Measurements from ENCODE around the gene ARMC6.
"Not testable (repeated sequence)": the region's sequence is repeated elsewhere in the genome, so short reads cannot be mapped to it uniquely, and the experiment has no call there.

Gene ARMC6

DNA sequence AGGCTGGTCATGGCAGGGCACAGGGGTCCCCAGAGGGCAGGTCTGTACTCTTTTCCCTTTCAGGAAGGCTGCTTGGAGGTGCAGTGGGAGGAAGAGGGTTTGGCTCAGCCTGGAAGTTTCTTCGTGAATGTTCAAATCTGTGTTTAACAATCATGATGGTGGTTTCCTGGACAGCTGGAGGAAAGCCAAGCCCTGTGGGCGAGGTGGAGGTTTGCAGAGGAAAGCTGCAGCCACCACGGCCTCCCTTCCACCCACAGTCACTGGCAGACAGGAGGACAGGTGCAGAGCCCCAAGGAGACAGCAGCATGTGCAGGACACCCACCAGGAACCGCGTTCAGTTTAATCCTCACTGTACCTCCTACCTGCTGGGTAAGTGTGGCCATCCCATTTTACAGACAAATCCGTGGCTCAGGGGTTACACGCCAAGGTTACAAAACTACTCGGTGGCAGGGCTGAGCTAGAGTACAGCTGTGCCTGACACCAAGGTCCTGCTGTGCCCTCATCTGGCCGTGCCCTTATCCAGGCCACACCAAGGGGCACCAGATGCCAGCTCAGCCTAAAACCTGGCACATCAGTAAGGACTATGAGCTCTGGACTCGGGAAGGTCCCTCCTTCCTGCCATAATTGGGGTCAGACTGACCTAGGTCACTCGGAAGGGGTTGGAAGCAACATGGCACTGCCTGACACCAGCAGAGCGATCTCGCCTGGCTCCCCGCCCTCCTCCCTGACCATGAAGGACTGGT lies 34.2 kb upstream of the ARMC6 start:
- DNase-seq (ENCODE audit: insufficient read length, low spot score) = no peak
- no peak for FAIRE-seq
- TF ChIP-seq POLR2A (IDR thresholded peaks at IDR 0.05; ENCODE audit: low read depth, low read length) = no peak

DNA sequence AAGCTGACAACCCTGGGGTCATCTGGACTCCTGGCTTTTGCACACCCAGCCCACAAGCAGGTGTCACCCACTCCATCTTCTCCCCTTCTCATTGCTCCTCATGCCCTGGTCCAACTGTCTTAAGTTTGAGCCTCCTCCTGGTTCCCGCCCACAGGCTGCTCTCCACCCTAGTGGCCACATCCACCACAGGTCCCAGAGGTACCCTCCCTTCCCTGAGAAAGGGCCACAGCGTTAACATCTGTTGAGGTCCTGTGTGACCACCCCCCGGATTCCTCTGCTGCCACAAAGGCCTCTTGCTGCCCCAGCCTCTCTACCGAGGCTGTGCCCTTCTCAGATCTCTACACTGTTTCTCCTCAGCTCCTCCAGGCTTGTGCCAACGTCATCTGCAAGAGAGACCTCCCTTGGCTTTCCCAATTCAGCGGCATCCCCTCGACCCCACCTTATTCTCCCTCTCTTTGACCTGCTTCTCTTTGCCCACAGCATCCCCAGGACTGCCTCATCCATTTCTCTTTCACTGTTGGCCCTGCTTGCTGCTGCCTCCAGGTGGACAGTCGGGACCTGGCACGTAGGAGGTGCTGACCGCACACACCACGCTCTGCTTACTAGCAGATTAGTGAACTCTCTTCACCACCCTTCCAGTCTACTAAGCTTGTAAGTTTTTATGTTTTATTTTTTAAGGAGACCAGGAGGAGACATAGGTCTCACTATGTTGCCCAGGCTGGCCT lies 33.3 kb upstream of the ARMC6 start:
- FAIRE-seq (no peak), DNase-seq (ENCODE audit: insufficient read length, low spot score) (no peak)
- no peak for TF ChIP-seq POLR2A (IDR thresholded peaks at IDR 0.05; ENCODE audit: low read depth, low read length)

DNA sequence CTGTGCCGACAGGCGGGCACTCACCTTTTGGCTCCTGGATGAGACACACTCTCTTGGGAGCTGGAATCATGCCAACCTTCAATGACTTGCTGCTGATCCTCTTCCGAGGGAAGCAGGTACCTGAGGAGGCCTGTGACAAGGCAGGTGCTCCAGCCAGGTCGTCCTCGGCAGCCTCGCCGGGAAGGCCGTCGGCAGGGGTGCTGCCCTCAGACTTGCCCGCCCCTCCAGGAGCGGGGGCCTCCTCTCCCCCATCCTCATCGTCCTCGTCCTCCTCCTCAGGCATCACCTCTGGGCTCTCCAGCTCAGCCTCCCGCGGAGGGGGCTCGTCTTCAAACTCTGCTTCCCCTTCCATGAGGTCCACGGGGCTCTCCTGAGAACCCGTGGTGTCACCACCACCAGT lies 29.3 kb upstream of the ARMC6 start:
- no peak for TF ChIP-seq POLR2A (IDR thresholded peaks at IDR 0.05; ENCODE audit: low read depth, low read length)
- DNase-seq (ENCODE audit: insufficient read length, low spot score) (no peak), FAIRE-seq (no peak)

- FAIRE-seq (no peak), DNase-seq (ENCODE audit: insufficient read length, low spot score) (no peak)
- no peak for TF ChIP-seq POLR2A (IDR thresholded peaks at IDR 0.05; ENCODE audit: low read depth, low read length)
Measured at GRCh38 chr19:19006213-19006612, 27.2 kb upstream of the ARMC6 start.

GRCh38 chr19:19009951-19010350 lies 23.5 kb upstream of the ARMC6 start:
- FAIRE-seq (no peak), DNase-seq (ENCODE audit: insufficient read length, low spot score) (no peak)
- TF ChIP-seq POLR2A (IDR thresholded peaks at IDR 0.05; ENCODE audit: low read depth, low read length) = no peak

GRCh38 chr19:19010551-19010950 lies 22.9 kb upstream of the ARMC6 start:
- FAIRE-seq (no peak), DNase-seq (ENCODE audit: insufficient read length, low spot score) (no peak)
- no peak for TF ChIP-seq POLR2A (IDR thresholded peaks at IDR 0.05; ENCODE audit: low read depth, low read length)

GRCh38 chr19:19021115-19021514 lies 12.3 kb upstream of the ARMC6 start:
- DNase-seq (ENCODE audit: insufficient read length, low spot score) (peak; percentile 26), FAIRE-seq (no peak)
- TF ChIP-seq POLR2A (IDR thresholded peaks at IDR 0.05; ENCODE audit: low read depth, low read length) = no peak

DNA sequence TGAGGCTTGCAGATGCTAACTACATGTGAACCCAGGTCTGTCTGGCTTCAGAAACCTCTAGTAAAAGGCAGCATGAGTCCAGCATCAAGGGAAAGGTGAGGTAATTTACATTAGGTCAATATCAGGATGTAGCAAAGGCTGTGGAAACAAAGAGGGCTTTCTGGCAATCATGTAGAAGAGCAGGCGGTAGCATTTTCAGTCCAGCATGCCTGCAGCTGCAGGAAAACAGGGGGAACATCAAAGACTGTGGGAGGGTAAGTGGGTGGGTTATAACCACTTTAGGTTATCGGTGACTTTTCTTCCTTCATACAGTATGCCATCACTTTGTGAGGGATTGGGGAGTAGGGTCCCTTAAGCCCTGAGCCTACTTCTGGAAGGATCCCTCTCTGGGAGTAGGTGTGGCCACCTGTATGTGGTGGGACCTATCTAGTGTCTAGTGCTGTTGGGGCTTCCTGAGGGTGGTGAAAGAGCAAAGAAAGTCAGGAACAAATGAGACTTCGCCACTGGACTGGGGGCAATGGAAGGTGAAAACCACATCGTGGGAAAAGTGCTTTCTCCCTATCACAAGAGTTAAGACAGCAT lies 10.9 kb upstream of the ARMC6 start:
- no peak for TF ChIP-seq POLR2A (IDR thresholded peaks at IDR 0.05; ENCODE audit: low read depth, low read length)
- no peak for FAIRE-seq
- no peak for DNase-seq (ENCODE audit: insufficient read length, low spot score)

- DNase-seq (ENCODE audit: insufficient read length, low spot score); FAIRE-seq: not testable (repeated sequence)
Measured at GRCh38 chr19:19023376-19023775, 10.0 kb upstream of the ARMC6 start.

DNA sequence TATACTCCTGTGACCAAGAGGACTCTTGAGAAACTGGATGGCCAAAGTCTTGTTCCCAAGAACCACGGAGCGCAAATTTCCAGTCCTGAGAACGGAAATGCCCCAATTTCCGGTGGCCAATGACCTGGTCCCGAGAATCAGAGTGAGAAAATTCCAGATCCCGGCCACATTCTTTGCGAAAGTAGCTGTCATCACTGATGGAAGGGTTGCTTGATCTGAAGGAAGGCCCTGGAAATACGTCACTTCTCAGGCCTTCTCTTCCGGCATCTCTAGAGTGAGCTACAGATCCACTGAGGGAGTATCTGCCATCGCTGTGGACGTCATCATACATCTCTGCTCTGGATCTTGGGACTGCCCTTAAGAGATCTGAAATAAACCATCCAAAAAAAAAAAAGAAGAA lies 7.5 kb upstream of the ARMC6 start:
- FAIRE-seq (no peak), DNase-seq (ENCODE audit: insufficient read length, low spot score) (no peak)
- no peak for TF ChIP-seq POLR2A (IDR thresholded peaks at IDR 0.05; ENCODE audit: low read depth, low read length)

- TF ChIP-seq POLR2A (IDR thresholded peaks at IDR 0.05; ENCODE audit: low read depth, low read length) = no peak
- DNase-seq (ENCODE audit: insufficient read length, low spot score) = no peak
- no peak for FAIRE-seq
Measured at GRCh38 chr19:19026299-19026971, 7.0 kb upstream of the ARMC6 start.

DNA sequence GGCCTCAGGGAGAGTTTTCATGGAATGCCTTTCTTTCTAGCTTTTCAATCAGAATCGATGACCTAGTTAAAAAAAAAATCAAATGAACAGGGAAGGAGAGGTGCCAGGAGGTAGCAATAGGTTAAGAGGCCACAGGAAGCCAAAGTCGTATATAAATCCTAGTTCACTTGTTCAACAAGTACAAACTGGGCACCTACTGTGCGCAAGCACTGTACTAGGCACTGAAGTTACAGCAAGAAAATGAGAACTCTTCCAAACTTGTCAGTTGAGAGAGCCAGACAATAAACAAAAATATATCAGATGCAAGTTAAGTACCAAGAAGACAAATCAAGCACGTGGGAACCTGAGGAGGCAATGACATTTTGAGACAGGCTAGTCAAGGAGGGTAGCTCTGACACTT lies 6.2 kb upstream of the ARMC6 start:
- DNase-seq (ENCODE audit: insufficient read length, low spot score) (no peak), FAIRE-seq (no peak)
- no peak for TF ChIP-seq POLR2A (IDR thresholded peaks at IDR 0.05; ENCODE audit: low read depth, low read length)

DNA sequence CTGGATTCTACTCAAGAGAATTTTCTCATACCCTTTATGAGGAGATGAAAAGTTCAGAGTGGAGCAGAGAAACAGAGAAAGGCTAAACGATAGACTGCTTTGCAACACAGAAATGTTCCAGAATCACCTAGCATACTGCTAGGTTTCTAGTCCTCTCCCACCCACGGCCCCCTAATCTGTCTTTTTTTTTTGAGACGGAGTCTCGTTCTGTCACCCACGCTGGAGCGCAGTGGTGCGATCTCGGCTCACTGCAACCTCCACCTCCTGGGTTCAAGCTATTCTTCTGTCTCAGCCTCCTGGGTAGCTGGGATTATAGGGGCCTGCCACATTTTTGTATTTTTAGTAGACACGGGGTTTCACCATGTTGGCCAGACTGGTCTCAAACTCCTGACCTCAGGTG lies 4.9 kb upstream of the ARMC6 start:
- DNase-seq (ENCODE audit: insufficient read length, low spot score) = no peak
- no peak for FAIRE-seq
- no peak for TF ChIP-seq POLR2A (IDR thresholded peaks at IDR 0.05; ENCODE audit: low read depth, low read length)

GRCh38 chr19:19031891-19032290 lies 1.5 kb upstream of the ARMC6 start:
- no peak for FAIRE-seq
- TF ChIP-seq POLR2A (IDR thresholded peaks at IDR 0.05; ENCODE audit: low read depth, low read length) = no peak
- DNase-seq (ENCODE audit: insufficient read length, low spot score) = no peak

Measured in H54 (cell line).